Kidney epithelial cell (primary cell): Measurements from ENCODE around the gene CMSS1. TPM values are rescaled to one million over a fixed set of nuclear protein-coding genes. Genes with fewer than 3 reads are reported as not detected.

ENCODE experiments used
- DNase-seq: peaks from one replicate; pipeline ENCODE4 v3.0.0-alpha.2; 2010; ENCODE audit warnings: low read depth
- H3K27me3 ChIP-seq: 2 replicates; pipeline ENCODE4 v1.6.0; 2011; ENCODE audit warnings: low read length; ENCODE audit not compliant: control insufficient read depth, insufficient read depth
- H3K36me3 ChIP-seq: 2 replicates; pipeline ENCODE4 v1.5.1; 2011; ENCODE audit warnings: low read length; ENCODE audit not compliant: control insufficient read depth, insufficient read depth
- H3K4me3 ChIP-seq: 2 replicates; pipeline ENCODE4 v1.5.1; 2011; ENCODE audit warnings: low read depth, mild to moderate bottlenecking, control low read depth, low read length
- CTCF ChIP-seq: IDR thresholded peaks from 2 replicates; pipeline ENCODE4 v1.5.1; 2011; ENCODE audit warnings: mild to moderate bottlenecking, moderate library complexity, low read length, control low read depth, inconsistent platforms; ENCODE audit not compliant: insufficient read depth, poor library complexity, severe bottlenecking
- total RNA-seq: library from RNA; depleted of rRNA; stranded (reverse); fragments of >200 nt; gene quantifications from 2 replicates; pipeline ENCODE4 v1.2.3, GENCODE V29; 2015

CMSS1 gene
- total RNA-seq, 1 donor from 2014 or later = 36.9 TPM

- Histone ChIP-seq H3K36me3 (no peaks in the 10 kb centered on the region), H3K27me3 (no peaks in the 10 kb centered on the region), H3K4me3 (no peak overlapping the region)
- no peak for TF ChIP-seq CTCF
- no peak for DNase-seq
Observed at GRCh38 chr3:100060685-100061484, 243.2 kb downstream of the CMSS1 start.

- no peak for DNase-seq
- Histone ChIP-seq H3K27me3 (no peaks in the 10 kb centered on the region), H3K36me3 (no peaks in the 10 kb centered on the region), H3K4me3 (no peak overlapping the region)
- TF ChIP-seq CTCF = no peak
Observed at GRCh38 chr3:100062665-100063064, 245.0 kb downstream of the CMSS1 start.

- Histone ChIP-seq H3K27me3 (no peaks in the 10 kb centered on the region), H3K4me3 (no peak overlapping the region), H3K36me3 (no peaks in the 10 kb centered on the region)
- TF ChIP-seq CTCF = no peak
- no peak for DNase-seq
Observed at GRCh38 chr3:100063929-100064461, 246.3 kb downstream of the CMSS1 start.

- no peak for TF ChIP-seq CTCF
- Histone ChIP-seq H3K27me3 (no peaks in the 10 kb centered on the region), H3K36me3 (no peaks in the 10 kb centered on the region), H3K4me3 (no peak overlapping the region)
- no peak for DNase-seq
Observed at GRCh38 chr3:100067589-100067988, 249.9 kb downstream of the CMSS1 start.

GRCh38 chr3:100068826-100069225, 251.2 kb downstream of the CMSS1 start:
- Histone ChIP-seq H3K27me3 (no peaks in the 10 kb centered on the region), H3K4me3 (no peak overlapping the region), H3K36me3 (no peaks in the 10 kb centered on the region)
- peak; percentile 18 for DNase-seq
- TF ChIP-seq CTCF = peak; percentile 57

- no peak overlapping the region for H3K4me3 ChIP-seq
- no peaks in the 10 kb centered on the region for H3K36me3 ChIP-seq
- TF ChIP-seq CTCF = no peak
- no peak for DNase-seq
- no peaks in the 10 kb centered on the region for H3K27me3 ChIP-seq
Observed at GRCh38 chr3:100069472-100069871, 251.8 kb downstream of the CMSS1 start.
